Osteoblast (primary cell): ENCODE measurements around the gene NOP16. TPM values are rescaled to one million over a fixed set of nuclear protein-coding genes. Genes with fewer than 3 reads are reported as not detected.

Experiments
- DNase-seq: peaks from one replicate; pipeline ENCODE4 v3.0.0; 2011; ENCODE audit warnings: low spot score, mixed read lengths; ENCODE audit not compliant: insufficient read length; ENCODE audit errors: missing footprints
- H2AFZ ChIP-seq: 2 replicates; pipeline ENCODE4 v1.6.0; 2011; ENCODE audit warnings: mild to moderate bottlenecking, low read length
- H3K27ac ChIP-seq: 2 replicates; pipeline ENCODE4 v1.5.1; 2011; ENCODE audit warnings: mild to moderate bottlenecking, low read depth, low read length, moderate library complexity
- H3K27me3 ChIP-seq: 2 replicates; pipeline ENCODE4 v1.6.0; 2012; ENCODE audit warnings: mild to moderate bottlenecking, control low read depth, inconsistent platforms, low read length, moderate library complexity; ENCODE audit not compliant: insufficient read depth
- H3K36me3 ChIP-seq: 2 replicates; pipeline ENCODE4 v1.5.1; 2011; ENCODE audit warnings: mild to moderate bottlenecking, low read length, control low read depth, moderate library complexity; ENCODE audit not compliant: insufficient read depth
- H3K4me1 ChIP-seq: 2 replicates; pipeline ENCODE4 v1.5.1; 2011; ENCODE audit warnings: mild to moderate bottlenecking, low read length, control low read depth, moderate library complexity; ENCODE audit not compliant: insufficient read depth
- H3K4me2 ChIP-seq: 2 replicates; pipeline ENCODE4 v1.6.0; 2011; ENCODE audit warnings: mild to moderate bottlenecking, low read length; ENCODE audit not compliant: insufficient read depth
- H3K4me3 ChIP-seq: fragments of 200-600 bp; sonication (generic); 3 replicates; pipeline ENCODE4 v1.5.1; 2012; ENCODE audit warnings: mild to moderate bottlenecking, low read length, inconsistent platforms; ENCODE audit not compliant: insufficient read depth
- H3K79me2 ChIP-seq: 2 replicates; pipeline ENCODE4 v1.6.0; 2012; ENCODE audit warnings: mild to moderate bottlenecking, low read length, control low read depth, inconsistent platforms; ENCODE audit not compliant: insufficient read depth
- H3K9me3 ChIP-seq: 2 replicates; pipeline ENCODE4 v1.5.1; 2011; ENCODE audit warnings: low read depth, low read length, control low read depth
- H4K20me1 ChIP-seq: 2 replicates; pipeline ENCODE4 v1.6.0; 2012; ENCODE audit warnings: mild to moderate bottlenecking, low read length, control low read depth; ENCODE audit not compliant: insufficient read depth
- CTCF ChIP-seq: IDR thresholded peaks from 2 replicates; pipeline ENCODE4 v1.5.1; 2011; ENCODE audit warnings: mild to moderate bottlenecking, low read depth, low read length, moderate library complexity; ENCODE audit errors: extremely low read depth
- total RNA-seq: library from RNA; depleted of rRNA; stranded (reverse); fragments of >200 nt; gene quantifications from 2 replicates; pipeline ENCODE4 v1.2.3, GENCODE V29; 2012

NOP16 gene
- total RNA-seq, 1 donor: 8.0 TPM

GRCh38 chr5:176373100-176373818, 15.1 kb downstream of the NOP16 start:
- Histone ChIP-seq H4K20me1 (no peaks in the 10 kb centered on the region), H3K4me3 (no peak overlapping the region), H3K79me2 (no peaks in the 10 kb centered on the region), H2AFZ (no peak overlapping the region), H3K9me3 (no peaks in the 10 kb centered on the region), H3K4me1 (no peaks in the 10 kb centered on the region), H3K36me3 (peaks cover 19% of the 10 kb centered on the region), H3K27ac (no peak overlapping the region), H3K4me2 (no peak overlapping the region), H3K27me3 (no peaks in the 10 kb centered on the region)
- DNase-seq: no peak
- TF ChIP-seq CTCF: no peak

- H3K4me3 ChIP-seq: no peak overlapping the region
- no peak overlapping the region for H2AFZ ChIP-seq
- H3K79me2 ChIP-seq: no peaks in the 10 kb centered on the region
- no peaks in the 10 kb centered on the region for H3K9me3 ChIP-seq
- H3K36me3 ChIP-seq: peaks cover 25% of the 10 kb centered on the region
- no peaks in the 10 kb centered on the region for H3K4me1 ChIP-seq
- no peak overlapping the region for H3K27ac ChIP-seq
- no peaks in the 10 kb centered on the region for H3K27me3 ChIP-seq
- DNase-seq: peak; percentile 41
- no peak for TF ChIP-seq CTCF
- no peak overlapping the region for H3K4me2 ChIP-seq
- H4K20me1 ChIP-seq: no peaks in the 10 kb centered on the region
These were observed 16.5 kb downstream of the NOP16 start for GRCh38 chr5:176371621-176372539.

- peak; percentile 55 for DNase-seq
- Histone ChIP-seq H2AFZ (no peak overlapping the region), H3K79me2 (peaks cover 6% of the 10 kb centered on the region), H3K36me3 (peaks cover 25% of the 10 kb centered on the region), H3K4me1 (peaks cover 7% of the 10 kb centered on the region), H3K9me3 (no peaks in the 10 kb centered on the region), H3K27ac (no peak overlapping the region), H3K27me3 (no peaks in the 10 kb centered on the region), H3K4me3 (no peak overlapping the region), H4K20me1 (no peaks in the 10 kb centered on the region), H3K4me2 (no peak overlapping the region)
- TF ChIP-seq CTCF: no peak
These were observed 18.3 kb downstream of the NOP16 start for GRCh38 chr5:176369934-176370711.
